NB4 (cell line): ENCODE results near the gene LHB.
A peak's percentile ranks its signal among the peaks of the same experiment; 100 is the strongest.

Experiments
- POLR2A ChIP-seq: IDR thresholded peaks from 2 replicates; pipeline ENCODE4 v1.6.1; 2011; ENCODE audit warnings: mild to moderate bottlenecking; ENCODE audit not compliant: insufficient read length; ENCODE audit errors: extremely low read depth
- TF ChIP-seq, protein P1 (sequence below): IDR thresholded peaks from one replicate; pipeline ENCODE4 v1.5.1; 2012; ENCODE audit warnings: low read depth, low read length

DNA sequence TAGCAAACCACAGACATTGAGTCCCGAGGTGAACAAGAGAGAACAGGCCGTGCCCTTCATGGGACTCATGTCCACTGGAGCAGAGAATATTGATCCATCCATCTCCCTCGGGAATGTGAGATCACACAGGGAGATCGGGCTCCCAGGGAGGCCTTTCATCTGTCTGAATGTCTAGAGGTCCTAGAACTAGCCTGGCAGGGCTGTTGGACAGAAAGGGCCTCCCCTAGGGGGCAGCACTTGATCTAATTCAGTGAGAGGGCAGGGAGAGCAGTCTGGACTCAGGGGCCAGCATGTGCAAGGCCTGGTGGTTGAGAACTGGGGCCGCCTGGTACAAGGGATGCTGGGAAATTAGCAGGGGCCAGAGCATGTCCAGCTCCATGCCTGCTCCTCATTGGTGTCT, 18.9 kb downstream of the LHB start:
- no peak for TF ChIP-seq POLR2A
- TF ChIP-seq, protein P1, sequence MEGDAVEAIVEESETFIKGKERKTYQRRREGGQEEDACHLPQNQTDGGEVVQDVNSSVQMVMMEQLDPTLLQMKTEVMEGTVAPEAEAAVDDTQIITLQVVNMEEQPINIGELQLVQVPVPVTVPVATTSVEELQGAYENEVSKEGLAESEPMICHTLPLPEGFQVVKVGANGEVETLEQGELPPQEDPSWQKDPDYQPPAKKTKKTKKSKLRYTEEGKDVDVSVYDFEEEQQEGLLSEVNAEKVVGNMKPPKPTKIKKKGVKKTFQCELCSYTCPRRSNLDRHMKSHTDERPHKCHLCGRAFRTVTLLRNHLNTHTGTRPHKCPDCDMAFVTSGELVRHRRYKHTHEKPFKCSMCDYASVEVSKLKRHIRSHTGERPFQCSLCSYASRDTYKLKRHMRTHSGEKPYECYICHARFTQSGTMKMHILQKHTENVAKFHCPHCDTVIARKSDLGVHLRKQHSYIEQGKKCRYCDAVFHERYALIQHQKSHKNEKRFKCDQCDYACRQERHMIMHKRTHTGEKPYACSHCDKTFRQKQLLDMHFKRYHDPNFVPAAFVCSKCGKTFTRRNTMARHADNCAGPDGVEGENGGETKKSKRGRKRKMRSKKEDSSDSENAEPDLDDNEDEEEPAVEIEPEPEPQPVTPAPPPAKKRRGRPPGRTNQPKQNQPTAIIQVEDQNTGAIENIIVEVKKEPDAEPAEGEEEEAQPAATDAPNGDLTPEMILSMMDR: peak; percentile 67
